Measurements from ENCODE around the gene PARD3B. TPM values are rescaled to one million over a fixed set of nuclear protein-coding genes. Genes with fewer than 3 reads are reported as not detected.

PARD3B gene
- total RNA-seq, 1 experiment from 2014 or later = 6.4 TPM

- no peak overlapping the region for H4K8ac ChIP-seq (replicated peaks; ENCODE audit: insufficient read length, low read depth, low read length)
- no peak overlapping the region for H3K23ac ChIP-seq (ENCODE audit: insufficient read length, low read depth, low read length)
- H2BK12ac ChIP-seq (ENCODE audit: insufficient read length, low read depth, low read length) = no peak overlapping the region
- H2AFZ ChIP-seq (ENCODE audit: low read length) = no peak overlapping the region
- no peak for TF ChIP-seq CTCF (conservative IDR thresholded peaks at IDR 0.05)
- H3K27ac ChIP-seq (ENCODE audit: insufficient read length, low read depth, low read length) = no peak overlapping the region
- no peaks in the 10 kb centered on the region for H3K23me2 ChIP-seq (ENCODE audit: insufficient read length, low read depth, low read length, poor library complexity, severe bottlenecking)
- H2AK5ac ChIP-seq (ENCODE audit: insufficient read length, low read length) = no peak overlapping the region
- H3K4me2 ChIP-seq (ENCODE audit: insufficient read depth, insufficient read length, low read length) = no peak overlapping the region
- Mint-ChIP-seq H3K9me3 (no peaks in the 10 kb centered on the region), H3K4me3 (no peak overlapping the region), H3K27ac (peak overlapping the region in 1 of 3 experiments; percentile 45; a peak in 1 of 7 replicates), H3K4me1 (0 out of 4 replicates have a peak, but pooled peaks cover 0 to 2% of the 10 kb centered on the region in 2 experiments), H3K27me3 (ENCODE audit: low read depth) (no peaks in the 10 kb centered on the region), H3K36me3 (ENCODE audit: insufficient read depth in 1 of 3, low read depth in 3 of 3) (no peaks in the 10 kb centered on the region)
- no peak overlapping the region for H3K9ac ChIP-seq (ENCODE audit: extremely low read depth, insufficient read length, low read length)
- no peak overlapping the region for H2BK5ac ChIP-seq (ENCODE audit: insufficient read length, low read length)
- no CpG with 5 or more reads among the region's 5 CpGs for WGBS (ENCODE audit: extremely low coverage, insufficient read length, low lambda C conversion rate)
- H2BK20ac ChIP-seq (ENCODE audit: low read depth, low read length, poor library complexity, severe bottlenecking) = no peak overlapping the region
- H3T11ph ChIP-seq (ENCODE audit: low read length) = no peak overlapping the region
- H4K5ac ChIP-seq (ENCODE audit: insufficient read length, low read depth, low read length) = no peak overlapping the region
- H3K9me3 ChIP-seq (ENCODE audit: control insufficient read depth, low read depth, low read length) = no peaks in the 10 kb centered on the region
- H3K79me1 ChIP-seq (ENCODE audit: insufficient read depth, low read depth, low read length, poor library complexity, severe bottlenecking) = no peaks in the 10 kb centered on the region
- no peak overlapping the region for H2BK120ac ChIP-seq (ENCODE audit: low read depth, low read length, poor library complexity, severe bottlenecking)
- H4K91ac ChIP-seq (ENCODE audit: insufficient read length, low read depth, low read length) = no peak overlapping the region
- H3K4ac ChIP-seq (ENCODE audit: low read depth, low read length) = no peak overlapping the region
- H3K56ac ChIP-seq (ENCODE audit: insufficient read length, low read depth, low read length) = no peak overlapping the region
- H3K27me3 ChIP-seq (ENCODE audit: insufficient read depth, low read length) = no peaks in the 10 kb centered on the region
- no peak for DNase-seq
- no peaks in the 10 kb centered on the region for H3K79me2 ChIP-seq (ENCODE audit: insufficient read depth, low read length)
- H3K18ac ChIP-seq (ENCODE audit: insufficient read length, low read depth, low read length) = no peak overlapping the region
- no peak overlapping the region for H3K14ac ChIP-seq (ENCODE audit: insufficient read depth, low read length)
- H4K20me1 ChIP-seq (ENCODE audit: control insufficient read depth, insufficient read depth, insufficient read length) = no peaks in the 10 kb centered on the region
- no peak overlapping the region for H2BK15ac ChIP-seq (ENCODE audit: low read depth, low read length)
- no peaks in the 10 kb centered on the region for H3K4me1 ChIP-seq (ENCODE audit: insufficient read depth, low read length)
Observed at GRCh38 chr2:205161156-205161839, 616.0 kb downstream of the PARD3B start.

Data from H9 (cell line).